Neural cell (in vitro differentiated cells): ENCODE data around the gene WDR73. TPM values are rescaled to one million over a fixed set of nuclear protein-coding genes. Genes with fewer than 3 reads are reported as not detected.
"Not testable (repeated sequence)": the region's sequence is repeated elsewhere in the genome, so short reads cannot be mapped to it uniquely, and the experiment has no call there.

ENCODE experiments used
- H2AFZ ChIP-seq: fragments of 200-600, 300-800 bp; sonication (generic), shearing (Covaris generic); 2 replicates; pipeline ENCODE4 v1.6.0; 2014; ENCODE audit warnings: low read depth, mild to moderate bottlenecking, antibody characterized with exemption, low read length, moderate library complexity
- H3F3A ChIP-seq: fragments of 200-600 bp; shearing (Covaris generic); 2 replicates; pipeline ENCODE4 v1.6.1; 2016; ENCODE audit warnings: mild to moderate bottlenecking, moderate library complexity, mixed read lengths, antibody characterized with exemption, low read length; ENCODE audit not compliant: insufficient read depth, poor library complexity, severe bottlenecking
- H3K27ac ChIP-seq: fragments of 200-600, 300-800 bp; sonication (generic), shearing (Covaris generic); 2 replicates; pipeline ENCODE4 v1.5.1; 2014; ENCODE audit warnings: mild to moderate bottlenecking, low read length, moderate library complexity
- H3K27me3 ChIP-seq: fragments of 300-800, 200-600 bp; sonication (generic), shearing (Covaris generic); 2 replicates; pipeline ENCODE4 v1.6.0; 2014; ENCODE audit warnings: mild to moderate bottlenecking, low read depth, low read length, moderate library complexity; ENCODE audit not compliant: insufficient read depth
- H3K36me3 ChIP-seq: fragments of 300-800, 200-600 bp; sonication (generic), shearing (Covaris generic); 2 replicates; pipeline ENCODE4 v1.5.1; 2014; ENCODE audit warnings: mild to moderate bottlenecking, antibody characterized with exemption, low read length, moderate library complexity; ENCODE audit not compliant: insufficient read depth
- H3K4me2 ChIP-seq: fragments of 300-800, 200-600 bp; sonication (generic), shearing (Covaris generic); 2 replicates; pipeline ENCODE4 v1.6.0; 2014; ENCODE audit warnings: mild to moderate bottlenecking, low read length
- H3K4me3 ChIP-seq: fragments of 300-800, 200-600 bp; sonication (generic), shearing (Covaris generic); 2 replicates; pipeline ENCODE4 v1.5.1; 2014; ENCODE audit warnings: mild to moderate bottlenecking, low read length, moderate library complexity
- H3K79me2 ChIP-seq: fragments of 200-600 bp; shearing (Covaris generic); replicated peaks from 2 replicates; pipeline ENCODE4 v1.6.0; 2014; ENCODE audit warnings: mild to moderate bottlenecking, low read length, moderate library complexity; ENCODE audit not compliant: insufficient read depth
- H3K9ac ChIP-seq: fragments of 300-800, 200-600 bp; sonication (generic), shearing (Covaris generic); 2 replicates; pipeline ENCODE4 v1.6.1; 2016; ENCODE audit warnings: mild to moderate bottlenecking, low read length, mixed read lengths
- H3K9me2 ChIP-seq: fragments of 200-600 bp; shearing (Covaris generic); 2 replicates; pipeline ENCODE4 v1.6.1; 2016; ENCODE audit warnings: mild to moderate bottlenecking, low read length, mixed read lengths; ENCODE audit not compliant: insufficient read depth
- H3K9me3 ChIP-seq: fragments of 200-600, 300-800 bp; sonication (generic), shearing (Covaris generic); 2 replicates; pipeline ENCODE4 v1.6.1; 2016; ENCODE audit warnings: mild to moderate bottlenecking, mixed run types, low read length, moderate library complexity, mixed read lengths
- H4K20me1 ChIP-seq: fragments of 200-600 bp; shearing (Covaris generic); 2 replicates; pipeline ENCODE4 v1.6.1; 2016; ENCODE audit warnings: mild to moderate bottlenecking, mixed run types; ENCODE audit not compliant: insufficient read depth
- EP300 ChIP-seq: fragments of 450-650 bp; conservative IDR thresholded peaks from 2 replicates; pipeline ENCODE4 v1.6.1; 2014; ENCODE audit warnings: antibody characterized with exemption, mild to moderate bottlenecking, moderate library complexity; ENCODE audit not compliant: poor library complexity, severe bottlenecking
- EZH2 ChIP-seq: fragments of 200-600, 300-800 bp; shearing (Covaris generic), sonication (generic); IDR thresholded peaks from 2 replicates; pipeline ENCODE4 v1.6.1; 2014; ENCODE audit warnings: antibody characterized with exemption, low read length, borderline replicate concordance, mild to moderate bottlenecking; ENCODE audit not compliant: insufficient read depth, poor library complexity, severe bottlenecking
- MXI1 ChIP-seq: fragments of 450-650 bp; conservative IDR thresholded peaks from 2 replicates; pipeline ENCODE4 v1.6.1; 2014; ENCODE audit warnings: antibody characterized with exemption, mild to moderate bottlenecking; ENCODE audit not compliant: poor library complexity, severe bottlenecking
- POLR2AphosphoS5 ChIP-seq: IDR thresholded peaks from 2 replicates; pipeline ENCODE4 v1.6.1; 2012
- RAD21 ChIP-seq: fragments of 450-650 bp; conservative IDR thresholded peaks from 2 replicates; pipeline ENCODE4 v1.6.1; 2014; ENCODE audit warnings: antibody characterized with exemption, mild to moderate bottlenecking, moderate library complexity
- SMC3 ChIP-seq: fragments of 450-650 bp; conservative IDR thresholded peaks from 2 replicates; pipeline ENCODE4 v1.6.1; 2014; ENCODE audit warnings: antibody characterized with exemption, mild to moderate bottlenecking, moderate library complexity; ENCODE audit not compliant: poor library complexity
- TAF1 ChIP-seq: IDR thresholded peaks from 2 replicates; pipeline ENCODE4 v1.6.1; 2012; ENCODE audit warnings: low read depth
- polyA plus RNA-seq: library from polyadenylated mRNA; depleted of rRNA; stranded (reverse); fragments of >200 nt; gene quantifications from 2 replicates; pipeline ENCODE4 v1.2.3, GENCODE V29; 2014
- TF ChIP-seq, protein P1 (sequence below): IDR thresholded peaks from 2 replicates; pipeline ENCODE4 v1.6.1; 2012; ENCODE audit warnings: borderline replicate concordance
- TF ChIP-seq, protein P2 (sequence below): fragments of 450-650 bp; IDR thresholded peaks from 2 replicates; pipeline ENCODE4 v1.5.1; 2014; ENCODE audit warnings: antibody characterized with exemption, mild to moderate bottlenecking, moderate library complexity; ENCODE audit not compliant: poor library complexity, severe bottlenecking

The WDR73 gene
- polyA plus RNA-seq, 1 donor from 2014 or later, result 75.4 TPM

DNA sequence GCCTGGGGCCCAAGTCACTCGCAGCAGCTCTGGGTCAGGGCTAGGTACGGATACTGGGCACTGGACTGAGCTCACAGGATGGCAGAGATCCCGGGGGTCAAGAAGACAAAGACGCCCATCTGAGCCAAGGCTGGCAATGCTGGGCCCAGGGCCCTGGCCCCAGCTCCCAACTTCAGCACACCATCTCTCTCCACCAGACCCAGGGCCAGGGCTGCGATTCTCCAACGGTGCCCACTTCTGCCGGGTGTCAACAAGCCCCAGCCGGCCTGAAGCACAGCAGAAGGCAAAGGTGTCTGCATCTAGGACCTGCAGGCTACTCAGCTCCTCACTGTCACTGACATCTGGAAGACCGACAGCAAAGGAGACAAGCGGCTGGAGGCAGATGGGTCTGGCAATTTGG lies 8.6 kb downstream of the WDR73 start:
- no peak overlapping the region for H3K4me3 ChIP-seq
- H3K36me3 ChIP-seq, result no peaks in the 10 kb centered on the region
- H3K9me2 ChIP-seq, result no peaks in the 10 kb centered on the region
- H3F3A ChIP-seq, result no peaks in the 10 kb centered on the region
- no peaks in the 10 kb centered on the region for H3K9me3 ChIP-seq
- no peak for TF ChIP-seq RAD21
- TF ChIP-seq EP300, result no peak
- no peak for TF ChIP-seq POLR2AphosphoS5
- no peak for TF ChIP-seq TAF1
- TF ChIP-seq SMC3, result no peak
- no peak for TF ChIP-seq MXI1
- TF ChIP-seq, protein P1, sequence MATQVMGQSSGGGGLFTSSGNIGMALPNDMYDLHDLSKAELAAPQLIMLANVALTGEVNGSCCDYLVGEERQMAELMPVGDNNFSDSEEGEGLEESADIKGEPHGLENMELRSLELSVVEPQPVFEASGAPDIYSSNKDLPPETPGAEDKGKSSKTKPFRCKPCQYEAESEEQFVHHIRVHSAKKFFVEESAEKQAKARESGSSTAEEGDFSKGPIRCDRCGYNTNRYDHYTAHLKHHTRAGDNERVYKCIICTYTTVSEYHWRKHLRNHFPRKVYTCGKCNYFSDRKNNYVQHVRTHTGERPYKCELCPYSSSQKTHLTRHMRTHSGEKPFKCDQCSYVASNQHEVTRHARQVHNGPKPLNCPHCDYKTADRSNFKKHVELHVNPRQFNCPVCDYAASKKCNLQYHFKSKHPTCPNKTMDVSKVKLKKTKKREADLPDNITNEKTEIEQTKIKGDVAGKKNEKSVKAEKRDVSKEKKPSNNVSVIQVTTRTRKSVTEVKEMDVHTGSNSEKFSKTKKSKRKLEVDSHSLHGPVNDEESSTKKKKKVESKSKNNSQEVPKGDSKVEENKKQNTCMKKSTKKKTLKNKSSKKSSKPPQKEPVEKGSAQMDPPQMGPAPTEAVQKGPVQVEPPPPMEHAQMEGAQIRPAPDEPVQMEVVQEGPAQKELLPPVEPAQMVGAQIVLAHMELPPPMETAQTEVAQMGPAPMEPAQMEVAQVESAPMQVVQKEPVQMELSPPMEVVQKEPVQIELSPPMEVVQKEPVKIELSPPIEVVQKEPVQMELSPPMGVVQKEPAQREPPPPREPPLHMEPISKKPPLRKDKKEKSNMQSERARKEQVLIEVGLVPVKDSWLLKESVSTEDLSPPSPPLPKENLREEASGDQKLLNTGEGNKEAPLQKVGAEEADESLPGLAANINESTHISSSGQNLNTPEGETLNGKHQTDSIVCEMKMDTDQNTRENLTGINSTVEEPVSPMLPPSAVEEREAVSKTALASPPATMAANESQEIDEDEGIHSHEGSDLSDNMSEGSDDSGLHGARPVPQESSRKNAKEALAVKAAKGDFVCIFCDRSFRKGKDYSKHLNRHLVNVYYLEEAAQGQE, result no peak
- no peak for TF ChIP-seq EZH2
- TF ChIP-seq, protein P2, sequence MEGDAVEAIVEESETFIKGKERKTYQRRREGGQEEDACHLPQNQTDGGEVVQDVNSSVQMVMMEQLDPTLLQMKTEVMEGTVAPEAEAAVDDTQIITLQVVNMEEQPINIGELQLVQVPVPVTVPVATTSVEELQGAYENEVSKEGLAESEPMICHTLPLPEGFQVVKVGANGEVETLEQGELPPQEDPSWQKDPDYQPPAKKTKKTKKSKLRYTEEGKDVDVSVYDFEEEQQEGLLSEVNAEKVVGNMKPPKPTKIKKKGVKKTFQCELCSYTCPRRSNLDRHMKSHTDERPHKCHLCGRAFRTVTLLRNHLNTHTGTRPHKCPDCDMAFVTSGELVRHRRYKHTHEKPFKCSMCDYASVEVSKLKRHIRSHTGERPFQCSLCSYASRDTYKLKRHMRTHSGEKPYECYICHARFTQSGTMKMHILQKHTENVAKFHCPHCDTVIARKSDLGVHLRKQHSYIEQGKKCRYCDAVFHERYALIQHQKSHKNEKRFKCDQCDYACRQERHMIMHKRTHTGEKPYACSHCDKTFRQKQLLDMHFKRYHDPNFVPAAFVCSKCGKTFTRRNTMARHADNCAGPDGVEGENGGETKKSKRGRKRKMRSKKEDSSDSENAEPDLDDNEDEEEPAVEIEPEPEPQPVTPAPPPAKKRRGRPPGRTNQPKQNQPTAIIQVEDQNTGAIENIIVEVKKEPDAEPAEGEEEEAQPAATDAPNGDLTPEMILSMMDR, result no peak
- no peak overlapping the region for H3K9ac ChIP-seq
- no peaks in the 10 kb centered on the region for H4K20me1 ChIP-seq
- H3K79me2 ChIP-seq, result no peaks in the 10 kb centered on the region
- H3K27ac ChIP-seq, result no peak overlapping the region
- no peaks in the 10 kb centered on the region for H3K27me3 ChIP-seq
- H3K4me2 ChIP-seq, result no peak overlapping the region
- H2AFZ ChIP-seq, result no peak overlapping the region

DNA sequence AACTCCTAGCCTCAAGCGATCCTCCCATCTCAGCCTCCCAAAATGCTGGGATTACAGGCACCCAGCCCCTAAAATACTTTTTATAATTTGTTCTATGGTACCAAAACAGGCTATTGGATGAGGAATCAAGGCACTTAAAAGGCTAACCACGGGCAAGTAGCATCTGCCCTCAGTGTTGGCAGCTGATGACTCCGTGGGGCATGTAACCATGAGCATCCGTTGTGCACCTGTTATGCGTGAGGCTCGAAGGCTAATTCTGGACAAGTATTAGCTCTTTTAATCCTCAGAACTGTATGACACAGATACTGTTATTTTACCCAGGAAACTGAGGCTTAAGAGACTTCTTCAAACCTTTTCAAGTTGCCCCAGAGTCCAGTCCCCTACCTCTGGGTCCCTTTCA lies 10.2 kb downstream of the WDR73 start:
- Histone ChIP-seq H3K4me3 (no peak overlapping the region), H4K20me1 (no peaks in the 10 kb centered on the region), H3K9ac (no peak overlapping the region), H3K9me3 (no peaks in the 10 kb centered on the region), H3F3A (no peaks in the 10 kb centered on the region), H3K4me2 (no peak overlapping the region), H2AFZ (no peak overlapping the region), H3K27me3 (no peaks in the 10 kb centered on the region), H3K9me2 (no peaks in the 10 kb centered on the region), H3K36me3 (peaks cover 6% of the 10 kb centered on the region), H3K79me2 (no peaks in the 10 kb centered on the region), H3K27ac (no peak overlapping the region)
- TF ChIP-seq SMC3 (no peak), EZH2 (no peak), EP300 (no peak), RAD21 (no peak), TAF1 (no peak), MXI1 (no peak), POLR2AphosphoS5 (no peak)
- TF ChIP-seq, protein P1, result no peak
- TF ChIP-seq, protein P2, result no peak

DNA sequence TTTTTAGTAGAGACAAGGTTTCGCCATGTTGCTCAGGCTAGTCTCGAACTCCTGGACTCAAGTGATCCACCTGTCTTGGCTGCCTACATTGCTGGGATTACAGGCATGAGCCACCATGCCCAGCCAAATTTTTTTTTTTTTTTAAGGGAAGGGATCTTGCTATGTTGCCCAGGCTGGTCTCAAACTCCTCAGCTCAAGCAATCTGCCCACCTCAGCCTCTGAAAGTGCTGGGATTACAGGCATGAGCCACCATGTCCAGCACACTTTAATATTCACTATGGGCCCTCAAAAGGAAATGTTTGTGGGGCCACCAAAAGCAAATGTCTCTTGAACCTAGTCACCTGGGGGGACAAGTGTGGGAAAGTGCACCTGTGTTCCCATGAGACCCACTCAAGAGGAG lies 11.4 kb downstream of the WDR73 start:
- H3K9me3 ChIP-seq, H3F3A ChIP-seq, H3K4me3 ChIP-seq, H3K79me2 ChIP-seq, H3K9ac ChIP-seq, H3K27me3 ChIP-seq, H3K4me2 ChIP-seq, H4K20me1 ChIP-seq, H2AFZ ChIP-seq, H3K36me3 ChIP-seq, H3K9me2 ChIP-seq, H3K27ac ChIP-seq: not testable (repeated sequence)
